H1 (cell line): Measurements from ENCODE around the gene DHH. TPM values are rescaled to one million over a fixed set of nuclear protein-coding genes. Genes with fewer than 3 reads are reported as not detected.

Source experiments
- CTCF ChIA-PET: fragments of 300-600 bp; sonication (Branson Sonifier 250); formaldehyde crosslinking; loops from one replicate; lab custom pipeline; 2021; ENCODE audit not compliant: partially characterized antibody; lab: Charles Lee
- POLR2A ChIA-PET: fragments of 300-600 bp; sonication (Branson Sonifier 250); formaldehyde crosslinking; loops from one replicate; lab custom pipeline; 2021; ENCODE audit warnings: inconsistent platforms; ENCODE audit not compliant: partially characterized antibody; lab: Charles Lee
- DNase-seq, 2 experiments: peaks; one replicate each; pipeline versions ENCODE4 v3.0.0 to v3.0.0-alpha.2; 2010 to 2022; ENCODE audit warnings: low spot score in 2 of 2, low read depth in 1 of 2, mixed read lengths in 1 of 2
- FAIRE-seq: peaks from 2 replicates; lab custom pipeline; 2011; peaks lifted over from hg19 to GRCh38; lab: Jason Lieb, UNC
- H2AFZ ChIP-seq: 2 replicates; pipeline ENCODE4 v1.8.1; 2012; ENCODE audit warnings: low read length, inconsistent platforms
- H2AK5ac ChIP-seq: 2 replicates; pipeline ENCODE4 v1.6.1; 2013; ENCODE audit warnings: low read depth, low read length
- H2BK120ac ChIP-seq: replicated peaks from 2 replicates; pipeline ENCODE3; 2013; ENCODE audit warnings: low read depth, low read length, inconsistent platforms
- H2BK12ac ChIP-seq: 2 replicates; pipeline ENCODE4 v1.6.1; 2013; ENCODE audit warnings: low read depth, low read length
- H2BK15ac ChIP-seq: 2 replicates; pipeline ENCODE4 v1.6.1; 2013; ENCODE audit warnings: low read length
- H2BK20ac ChIP-seq: 2 replicates; pipeline ENCODE4 v1.6.1; 2013; ENCODE audit warnings: low read length
- H2BK5ac ChIP-seq: 2 replicates; pipeline ENCODE4 v1.6.1; 2013; ENCODE audit warnings: low read depth, low read length
- H3K14ac ChIP-seq: 2 replicates; pipeline ENCODE4 v1.6.1; 2013; ENCODE audit warnings: inconsistent platforms; ENCODE audit not compliant: insufficient read length
- H3K18ac ChIP-seq: 2 replicates; pipeline ENCODE4 v1.6.1; 2013; ENCODE audit warnings: low read length; ENCODE audit errors: extremely low read depth
- H3K23ac ChIP-seq: 2 replicates; pipeline ENCODE4 v1.6.1; 2013; ENCODE audit warnings: inconsistent platforms; ENCODE audit not compliant: insufficient read length
- H3K23me2 ChIP-seq: 2 replicates; pipeline ENCODE4 v1.6.1; 2013; ENCODE audit warnings: low read depth, low read length
- H3K27ac ChIP-seq: 2 replicates; pipeline ENCODE4 v1.6.1; 2011; ENCODE audit warnings: low read depth, low read length, inconsistent platforms
- H3K27me3 ChIP-seq, 4 experiments: replicated peaks in 1 of 4; 1 replicate in 1 of 4; 2 replicates in 3 of 4; pipeline versions ENCODE4 v1.6.1 to v1.8.1; 2011 to 2013; ENCODE audit warnings: low read length in 3 of 4, mild to moderate bottlenecking in 3 of 4, inconsistent platforms in 2 of 4, mixed read lengths in 2 of 4, moderate library complexity in 1 of 4; ENCODE audit not compliant: control insufficient read depth in 3 of 4, insufficient read depth in 3 of 4; ENCODE audit errors: extremely low read depth in 1 of 4
- H3K36me3 ChIP-seq, 4 experiments: 2 replicates each; pipeline versions ENCODE4 v1.6.1 to v1.8.1; 2011 to 2013; ENCODE audit warnings: mild to moderate bottlenecking in 4 of 4, low read length in 3 of 4, moderate library complexity in 2 of 4, control low read depth in 1 of 4, inconsistent platforms in 1 of 4; ENCODE audit not compliant: insufficient read depth in 4 of 4, control insufficient read depth in 2 of 4
- H3K4ac ChIP-seq: replicated peaks from 2 replicates; pipeline ENCODE3; 2013; ENCODE audit warnings: low read length, low read depth, mixed read lengths, inconsistent platforms; ENCODE audit not compliant: insufficient read length
- H3K4me1 ChIP-seq, 4 experiments: replicated peaks in 1 of 4; 1 replicate in 1 of 4; 2 replicates in 3 of 4; pipeline versions ENCODE4 v1.6.1 to v1.8.1; 2011 to 2013; ENCODE audit warnings: low read length in 3 of 4, inconsistent platforms in 2 of 4, mixed read lengths in 1 of 4; ENCODE audit not compliant: insufficient read depth in 4 of 4, control insufficient read depth in 3 of 4
- H3K4me2 ChIP-seq, 2 experiments: 2 replicates each; pipeline versions ENCODE4 v1.6.1 to v1.8.1; 2011 to 2013; ENCODE audit warnings: low read depth in 2 of 2, low read length in 2 of 2, control low read depth in 1 of 2, inconsistent platforms in 1 of 2, mild to moderate bottlenecking in 1 of 2; ENCODE audit not compliant: insufficient read depth in 1 of 2
- H3K4me3 ChIP-seq, 4 experiments: fragments of 200-600, 300-600 bp in 1 of 4; sonication (generic), shearing (Covaris generic), sonication (Bioruptor Twin) in 1 of 4; 2 replicates each; pipeline versions ENCODE4 v1.5.1 to v1.8.1; 2011 to 2016; ENCODE audit warnings: low read length in 4 of 4, low read depth in 3 of 4, control low read depth in 2 of 4, inconsistent platforms in 2 of 4, mild to moderate bottlenecking in 2 of 4, mixed read lengths in 1 of 4, moderate library complexity in 1 of 4; ENCODE audit not compliant: insufficient read depth in 2 of 4; ENCODE audit errors: extremely low read depth in 1 of 4
- H3K56ac ChIP-seq: replicated peaks from 2 replicates; pipeline ENCODE3; 2013; ENCODE audit warnings: low read depth, mild to moderate bottlenecking, mixed read lengths, low read length, inconsistent platforms; ENCODE audit not compliant: insufficient read length
- H3K79me1 ChIP-seq: 2 replicates; pipeline ENCODE4 v1.6.1; 2013; ENCODE audit warnings: low read depth, low read length, control low read depth
- H3K79me2 ChIP-seq, 2 experiments: 2 replicates each; pipeline versions ENCODE4 v1.6.1 to v1.8.1; 2012 to 2013; ENCODE audit warnings: low read length in 2 of 2, mild to moderate bottlenecking in 2 of 2, inconsistent platforms in 1 of 2; ENCODE audit not compliant: insufficient read depth in 2 of 2, control insufficient read depth in 1 of 2
- H3K9ac ChIP-seq, 4 experiments: replicated peaks in 1 of 4; 1 replicate in 1 of 4; 2 replicates in 3 of 4; pipeline versions ENCODE4 v1.6.1 to v1.8.1; 2011 to 2013; ENCODE audit warnings: low read depth in 3 of 4, low read length in 3 of 4, control low read depth in 2 of 4, mild to moderate bottlenecking in 2 of 4, moderate library complexity in 2 of 4, inconsistent platforms in 1 of 4; ENCODE audit errors: extremely low read depth in 1 of 4
- H3K9me3 ChIP-seq, 2 experiments: 2 replicates each; pipeline versions ENCODE4 v1.6.1 to v1.8.1; 2012 to 2013; ENCODE audit warnings: mild to moderate bottlenecking in 2 of 2, moderate library complexity in 2 of 2, control low read depth in 1 of 2, inconsistent platforms in 1 of 2, low read depth in 1 of 2, low read length in 1 of 2, mixed read lengths in 1 of 2; ENCODE audit not compliant: insufficient read depth in 2 of 2
- H4K20me1 ChIP-seq, 2 experiments: replicated peaks in 1 of 2; 2 replicates each; pipeline versions ENCODE3 to v1.8.1; 2011 to 2013; ENCODE audit warnings: inconsistent platforms in 2 of 2, low read length in 2 of 2, mild to moderate bottlenecking in 1 of 2; ENCODE audit not compliant: insufficient read depth in 2 of 2, control insufficient read depth in 1 of 2
- H4K5ac ChIP-seq: 2 replicates; pipeline ENCODE4 v1.6.1; 2013; ENCODE audit warnings: low read length, low read depth, mixed read lengths, inconsistent platforms; ENCODE audit not compliant: insufficient read length
- H4K8ac ChIP-seq: 2 replicates; pipeline ENCODE4 v1.8.0; 2013; ENCODE audit warnings: mild to moderate bottlenecking, moderate library complexity, low read length, inconsistent platforms; ENCODE audit not compliant: insufficient read depth; ENCODE audit errors: extremely low read depth
- H4K91ac ChIP-seq: replicated peaks from 2 replicates; pipeline ENCODE3; 2013; ENCODE audit warnings: low read length, mixed read lengths, inconsistent platforms; ENCODE audit not compliant: insufficient read length
- CEBPB ChIP-seq: IDR thresholded peaks from 2 replicates; pipeline ENCODE4 v1.6.1; 2012; ENCODE audit warnings: low read depth, low read length
- EGR1 ChIP-seq: IDR thresholded peaks from 2 replicates; pipeline ENCODE4 v1.6.1; 2011; ENCODE audit warnings: low read depth, low read length, borderline replicate concordance
- WGBS, 2 experiments: shearing (Covaris generic) in 1 of 2; methylation state at CpG; one replicate each; pipeline versions ENCODE4 v1.1.6 to v1.1.7; 2013 to 2015; ENCODE audit warnings: low lambda C conversion rate in 2 of 2, mixed read lengths in 2 of 2, inconsistent platforms in 1 of 2, low coverage in 1 of 2, missing lambda C conversion rate in 1 of 2; ENCODE audit not compliant: insufficient replicate concordance in 2 of 2, insufficient coverage in 1 of 2, insufficient read length in 1 of 2; ENCODE audit errors: extremely low coverage in 1 of 2, missing lambda C conversion rate in 1 of 2; 5-methylcytosine and 5-hydroxymethylcytosine counted together
- polyA plus RNA-seq, 7 experiments: library from polyadenylated mRNA; depleted of rRNA in 3 of 7; stranded (reverse) in 5 of 7; unstranded in 2 of 7; fragments of >200 nt in 5 of 7; fragments of 200-250 nt in 2 of 7; gene quantifications; 1 replicate in 5 of 7; 2 replicates in 1 of 7; 4 replicates in 1 of 7; pipeline versions ENCODE4 v1.2.1 to v1.2.3, GENCODE V29; 2011 to 2013; ENCODE audit warnings: missing spikeins in 2 of 7, mixed read lengths in 2 of 7
- total RNA-seq: library from RNA; stranded (reverse); fragmentation: NEBNext Ultra II Directional; extraction: Animal tissue kit (Norgen Biotek cat#: 25700); gene quantifications from 2 replicates; pipeline ENCODE4 v1.2.1, GENCODE V29; 2021

The DHH gene
- total and polyA plus RNA-seq, 2 of the 8 experiments (the other 6 are each of a cell fraction or from before 2014, with no cell fraction given), result 0.03 to 0.11 TPM

DNA sequence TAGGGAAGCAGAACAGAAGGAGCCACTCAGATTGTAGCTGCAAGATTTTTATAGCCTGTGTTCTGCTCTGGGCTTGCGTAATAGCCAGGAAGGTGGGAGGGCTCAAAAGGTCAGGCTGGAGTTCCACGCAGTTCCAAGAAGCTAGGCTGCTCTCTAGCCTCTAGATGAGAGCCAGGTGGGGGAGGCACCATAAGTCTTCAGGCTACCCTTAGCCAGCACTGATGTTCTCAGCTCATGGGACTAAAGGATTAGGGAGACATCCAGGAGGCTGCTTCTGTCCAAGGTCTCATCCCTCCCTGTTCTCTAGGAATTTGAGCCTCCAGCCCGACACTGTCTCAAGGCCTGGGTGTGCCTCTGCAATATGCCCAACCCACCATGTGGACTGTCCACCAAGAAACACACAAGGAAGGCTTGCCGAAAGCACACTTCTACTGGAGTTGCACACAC lies 14.4 kb upstream of the DHH start:
- FAIRE-seq, result no peak
- H3K23me2 ChIP-seq, result peaks cover 9% of the 10 kb centered on the region; the same call in 1 of the 2 replicates
- no peak overlapping the region for H3K27ac ChIP-seq

More for the DNA sequence above, 14.4 kb upstream of the DHH start:
- Histone ChIP-seq H3K4me2 (peak overlapping the region; percentile 66 to 77), H2BK5ac (no peak overlapping the region), H2BK15ac (0 out of 2 replicates have a peak overlapping the region, but pooled peaks have one; percentile 7), H3K14ac (no peak overlapping the region), H3K4me3 (peak overlapping the region in 2 of 4 experiments; percentile 74 to 99; a peak in 3 of 8 replicates), H3K18ac (no peak overlapping the region), H4K8ac (no peak overlapping the region), H4K5ac (no peak overlapping the region), H2BK20ac (no peak overlapping the region), H3K9ac (no peak overlapping the region), H3K79me1 (peaks cover 14% of the 10 kb centered on the region; the same call in 1 of the 2 replicates), H4K20me1 (peaks cover 3 to 17% of the 10 kb centered on the region in 2 experiments), H3K27me3 (no peaks in the 10 kb centered on the region), H4K91ac (no peak overlapping the region), H2BK120ac (no peak overlapping the region), H3K4me1 (peaks cover 0 to 10% (median 2%) of the 10 kb centered on the region in 4 experiments; a peak in 4 of 7 replicates), H3K79me2 (peaks cover 0 to 20% of the 10 kb centered on the region in 2 experiments; a peak in 2 of 4 replicates), H3K4ac (no peak overlapping the region), H3K23ac (no peak overlapping the region), H3K36me3 (peaks cover 0 to 3% (median under 1%) of the 10 kb centered on the region in 4 experiments; a peak in 2 of 8 replicates), H2AFZ (no peak overlapping the region), H3K56ac (no peak overlapping the region), H3K9me3 (no peaks in the 10 kb centered on the region), H2AK5ac (no peak overlapping the region), H2BK12ac (peak overlapping the region; percentile 18; the same call in 1 of the 2 replicates)
- ChIA-PET POLR2A (interaction anchor here (0.6 to 4.4 kb wide), 9 partner anchors 11 to 89 kb away, joined by 3 to 51 read pairs (median 3); partner anchors contain the start of genes DHH, KMT2D, RHEBL1 and TUBA1A), CTCF (interaction anchor here (0.5 to 16.2 kb wide), 12 partner anchors 8 to 570 kb away, joined by 3 to 235 read pairs (median 6); partner anchors contain the start of genes DHH and TUBA1B)
- 89% methylated on average over 4 of the region's 4 CpGs; no CpG with 5 or more reads in 1 of the 2 experiments for WGBS, 2 experiments
- no peak for DNase-seq
- TF ChIP-seq EGR1, result no peak
- TF ChIP-seq CEBPB, result peak; percentile 69
